PC-9 (cell line): ENCODE measurements around the gene RBFOX2. TPM values are rescaled to one million over a fixed set of nuclear protein-coding genes. Genes with fewer than 3 reads are reported as not detected.

Experiments used
- BruUV-seq: library from RNA; stranded (reverse); fragments of 400-500 nt; replicated peaks from 2 replicates; lab custom pipeline; 2021; lab: Mats Ljungman, UMichigan
- CTCF ChIA-PET: fragments of 300-600 bp; sonication (Branson Sonifier 250); formaldehyde crosslinking; loops from one replicate; lab custom pipeline; 2022; ENCODE audit warnings: antibody characterized with exemption; lab: Charles Lee
- POLR2A ChIA-PET: fragments of 300-600 bp; sonication (Branson Sonifier 250); formaldehyde crosslinking; loops from one replicate; lab custom pipeline; 2022; ENCODE audit warnings: antibody characterized with exemption; ENCODE audit not compliant: unreplicated experiment; lab: Charles Lee
- DNase-seq, 2 experiments: peaks; one replicate each; pipeline versions ENCODE4 v3.0.0 to v3.0.0-alpha.2; 2015 to 2022; ENCODE audit warnings: mixed read lengths in 1 of 2
- H2AFZ ChIP-seq: fragments of 200-600 bp; sonication (generic); 2 replicates; pipeline ENCODE4 v1.8.1; 2017; ENCODE audit warnings: antibody characterized with exemption
- H3F3A ChIP-seq: fragments of 200-600 bp; sonication (generic); 2 replicates; pipeline ENCODE4 v1.8.1; 2017; ENCODE audit warnings: antibody characterized with exemption, mild to moderate bottlenecking, low read depth; ENCODE audit not compliant: insufficient read depth
- H3K27ac ChIP-seq: fragments of 200-600 bp; sonication (generic); 2 replicates; pipeline ENCODE4 v1.6.1; 2016; ENCODE audit warnings: mixed run types
- H3K27me3 ChIP-seq: fragments of 200-600 bp; sonication (generic); 2 replicates; pipeline ENCODE4 v1.6.1; 2016; ENCODE audit warnings: low read depth, mixed run types; ENCODE audit not compliant: insufficient read depth
- H3K36me3 ChIP-seq: fragments of 200-600 bp; sonication (generic); 2 replicates; pipeline ENCODE4 v1.6.1; 2016; ENCODE audit warnings: low read depth, mixed run types
- H3K4me1 ChIP-seq: fragments of 200-600 bp; sonication (generic); replicated peaks from 2 replicates; pipeline ENCODE4 v1.6.1; 2016; ENCODE audit warnings: mixed run types; ENCODE audit not compliant: insufficient read depth
- H3K4me2 ChIP-seq: fragments of 200-600 bp; sonication (generic); 2 replicates; pipeline ENCODE4 v1.6.1; 2017; ENCODE audit warnings: mixed run types
- H3K4me3 ChIP-seq: fragments of 200-600 bp; sonication (generic); 2 replicates; pipeline ENCODE4 v1.6.1; 2016; ENCODE audit warnings: mixed run types
- H3K79me2 ChIP-seq: fragments of 200-600 bp; sonication (generic); 2 replicates; pipeline ENCODE4 v1.6.1; 2017; ENCODE audit warnings: low read depth, mixed run types
- H3K9me2 ChIP-seq: fragments of 200-600 bp; sonication (generic); 2 replicates; pipeline ENCODE4 v1.8.1; 2017; ENCODE audit warnings: mild to moderate bottlenecking; ENCODE audit not compliant: insufficient read depth
- H3K9me3 ChIP-seq: fragments of 200-600 bp; sonication (generic); 2 replicates; pipeline ENCODE4 v1.8.1; 2016; ENCODE audit warnings: low read depth; ENCODE audit not compliant: insufficient read depth
- H4K20me1 ChIP-seq: fragments of 200-600 bp; sonication (generic); 2 replicates; pipeline ENCODE4 v1.8.1; 2017; ENCODE audit not compliant: insufficient read depth
- EZH2 ChIP-seq: fragments of 200-600 bp; sonication (generic); IDR thresholded peaks from 2 replicates; pipeline ENCODE4 v1.8.0; 2017; ENCODE audit warnings: antibody characterized with exemption, low read depth
- intact Hi-C: fragments of 100-400 bp; cut with micrococcal nuclease; formaldehyde crosslinking; loops from one replicate; pipeline ENCODE4 v1.10.0; 2022; ENCODE audit not compliant: unreplicated experiment
- total RNA-seq: library from RNA; stranded (reverse); gene quantifications from 2 replicates; pipeline ENCODE4 v1.2.3, GENCODE V29; 2021
- TF ChIP-seq, protein P1 (sequence below): fragments of 200-600 bp; sonication (generic); conservative IDR thresholded peaks from 2 replicates; pipeline ENCODE4 v1.6.1; 2017; ENCODE audit warnings: mixed run types, antibody characterized with exemption, mild to moderate bottlenecking, moderate library complexity

The RBFOX2 gene
- total RNA-seq, 1 experiment from 2014 or later, result 109 TPM

DNA sequence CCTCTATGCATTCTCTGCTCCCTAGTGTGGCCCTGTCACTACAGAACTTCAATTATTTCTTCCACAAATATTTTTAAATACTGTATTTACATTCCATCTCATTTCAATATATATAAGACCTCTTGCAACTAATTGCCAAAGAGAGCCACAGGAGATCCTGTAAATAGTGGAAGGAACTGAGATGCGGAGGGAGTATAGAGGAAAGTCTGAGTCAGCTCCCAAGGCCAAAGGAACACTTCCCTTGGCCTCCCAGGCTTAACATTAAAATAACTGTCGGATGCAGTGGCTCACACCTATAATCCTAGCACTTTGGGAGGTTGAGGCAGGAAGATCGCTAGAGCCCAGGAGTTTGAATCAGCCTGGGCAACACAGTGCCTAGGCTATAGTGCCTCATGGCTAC, 31.2 kb downstream of the RBFOX2 start:
- no peak overlapping the region for H3K4me2 ChIP-seq
- no peak overlapping the region for H3K4me3 ChIP-seq
- intact Hi-C loops, result no loop called here
- H3K79me2 ChIP-seq, result peaks cover 85% of the 10 kb centered on the region
- no peaks in the 10 kb centered on the region; the same call in 1 of the 2 replicates for H3K9me3 ChIP-seq
- no peaks in the 10 kb centered on the region for H3K27me3 ChIP-seq
- ChIA-PET POLR2A (no interaction called here), CTCF (no interaction called here)
- peaks cover 4% of the 10 kb centered on the region; the same call in 1 of the 2 replicates for H3F3A ChIP-seq
- no peak for TF ChIP-seq EZH2
- TF ChIP-seq, protein P1, sequence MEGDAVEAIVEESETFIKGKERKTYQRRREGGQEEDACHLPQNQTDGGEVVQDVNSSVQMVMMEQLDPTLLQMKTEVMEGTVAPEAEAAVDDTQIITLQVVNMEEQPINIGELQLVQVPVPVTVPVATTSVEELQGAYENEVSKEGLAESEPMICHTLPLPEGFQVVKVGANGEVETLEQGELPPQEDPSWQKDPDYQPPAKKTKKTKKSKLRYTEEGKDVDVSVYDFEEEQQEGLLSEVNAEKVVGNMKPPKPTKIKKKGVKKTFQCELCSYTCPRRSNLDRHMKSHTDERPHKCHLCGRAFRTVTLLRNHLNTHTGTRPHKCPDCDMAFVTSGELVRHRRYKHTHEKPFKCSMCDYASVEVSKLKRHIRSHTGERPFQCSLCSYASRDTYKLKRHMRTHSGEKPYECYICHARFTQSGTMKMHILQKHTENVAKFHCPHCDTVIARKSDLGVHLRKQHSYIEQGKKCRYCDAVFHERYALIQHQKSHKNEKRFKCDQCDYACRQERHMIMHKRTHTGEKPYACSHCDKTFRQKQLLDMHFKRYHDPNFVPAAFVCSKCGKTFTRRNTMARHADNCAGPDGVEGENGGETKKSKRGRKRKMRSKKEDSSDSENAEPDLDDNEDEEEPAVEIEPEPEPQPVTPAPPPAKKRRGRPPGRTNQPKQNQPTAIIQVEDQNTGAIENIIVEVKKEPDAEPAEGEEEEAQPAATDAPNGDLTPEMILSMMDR, result no peak
- BruUV-seq, result no TSS peak
- peaks cover 18% of the 10 kb centered on the region for H4K20me1 ChIP-seq
- H2AFZ ChIP-seq, result no peak overlapping the region
- H3K4me1 ChIP-seq, result 0 out of 2 replicates have a peak, but pooled peaks cover 3% of the 10 kb centered on the region
- H3K36me3 ChIP-seq, result peaks cover 6% of the 10 kb centered on the region; the same call in 1 of the 2 replicates
- no peak for DNase-seq
- no peaks in the 10 kb centered on the region for H3K9me2 ChIP-seq
- no peak overlapping the region for H3K27ac ChIP-seq

- CTCF ChIA-PET, result interaction anchor here (0.7 kb wide), 1 partner anchor 139 kb away, joined by 3 read pairs; no protein-coding TSS in a partner anchor
- no TSS peak for BruUV-seq
- peaks cover 13% of the 10 kb centered on the region for H3K36me3 ChIP-seq
- no peaks in the 10 kb centered on the region for H3K9me2 ChIP-seq
- POLR2A ChIA-PET, result no interaction called here
- no peak overlapping the region for H3K4me2 ChIP-seq
- H3K79me2 ChIP-seq, result peaks cover 85% of the 10 kb centered on the region
- H3K9me3 ChIP-seq, result no peaks in the 10 kb centered on the region; the same call in 1 of the 2 replicates
- no peaks in the 10 kb centered on the region for H3K27me3 ChIP-seq
- no peak overlapping the region for H3K4me3 ChIP-seq
- intact Hi-C loops, result no loop called here
- H4K20me1 ChIP-seq, result peaks cover 17% of the 10 kb centered on the region
- no peak overlapping the region for H2AFZ ChIP-seq
- TF ChIP-seq EZH2, result no peak
- TF ChIP-seq, protein P1, result no peak
- peaks cover 4% of the 10 kb centered on the region; the same call in 1 of the 2 replicates for H3F3A ChIP-seq
- 0 out of 2 replicates have a peak overlapping the region, but pooled peaks have one; percentile 8 for H3K27ac ChIP-seq
- DNase-seq, result no peak
- H3K4me1 ChIP-seq, result 0 out of 2 replicates have a peak, but pooled peaks cover 3% of the 10 kb centered on the region
These were observed 32.0 kb downstream of the RBFOX2 start for GRCh38 chr22:35996596-35996995.

DNA sequence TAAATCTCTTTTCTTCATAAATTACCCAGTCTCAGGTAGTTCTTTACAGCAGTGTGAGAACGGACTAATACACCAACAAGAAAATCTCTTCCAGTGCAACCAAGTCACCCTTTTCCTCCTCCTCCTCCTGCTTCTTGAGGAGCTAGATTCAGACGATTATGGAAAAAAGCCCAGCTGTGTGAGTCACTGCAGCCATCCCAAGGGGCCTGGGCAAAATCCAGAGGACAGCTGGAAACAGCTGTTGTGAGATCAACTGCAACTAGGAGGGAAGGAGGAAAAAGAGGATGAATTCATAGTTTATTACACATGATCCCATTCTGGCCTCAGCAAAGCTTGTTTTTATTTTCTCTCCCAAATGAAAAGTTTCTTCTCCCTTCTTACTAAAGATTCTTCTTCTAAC, 32.9 kb downstream of the RBFOX2 start:
- BruUV-seq, result no TSS peak
- H3K36me3 ChIP-seq, result peaks cover 19% of the 10 kb centered on the region
- no peak overlapping the region for H2AFZ ChIP-seq
- no peaks in the 10 kb centered on the region; the same call in 1 of the 2 replicates for H3K9me3 ChIP-seq
- ChIA-PET POLR2A (no interaction called here), CTCF (no interaction called here)
- H3K4me3 ChIP-seq, result no peak overlapping the region
- no peak overlapping the region for H3K4me2 ChIP-seq
- no peaks in the 10 kb centered on the region for H3K27me3 ChIP-seq
- intact Hi-C loops, result no loop called here
- DNase-seq, result no peak
- H3K9me2 ChIP-seq, result no peaks in the 10 kb centered on the region
- H3K27ac ChIP-seq, result no peak overlapping the region
- 0 out of 2 replicates have a peak, but pooled peaks cover 3% of the 10 kb centered on the region for H3K4me1 ChIP-seq
- peaks cover 86% of the 10 kb centered on the region for H3K79me2 ChIP-seq
- H4K20me1 ChIP-seq, result peaks cover 17% of the 10 kb centered on the region
- H3F3A ChIP-seq, result peaks cover 4% of the 10 kb centered on the region; the same call in 1 of the 2 replicates
- TF ChIP-seq EZH2, result no peak
- TF ChIP-seq, protein P1, result no peak
